Measurements from ENCODE around the gene KAZN.

Gene KAZN

DNA sequence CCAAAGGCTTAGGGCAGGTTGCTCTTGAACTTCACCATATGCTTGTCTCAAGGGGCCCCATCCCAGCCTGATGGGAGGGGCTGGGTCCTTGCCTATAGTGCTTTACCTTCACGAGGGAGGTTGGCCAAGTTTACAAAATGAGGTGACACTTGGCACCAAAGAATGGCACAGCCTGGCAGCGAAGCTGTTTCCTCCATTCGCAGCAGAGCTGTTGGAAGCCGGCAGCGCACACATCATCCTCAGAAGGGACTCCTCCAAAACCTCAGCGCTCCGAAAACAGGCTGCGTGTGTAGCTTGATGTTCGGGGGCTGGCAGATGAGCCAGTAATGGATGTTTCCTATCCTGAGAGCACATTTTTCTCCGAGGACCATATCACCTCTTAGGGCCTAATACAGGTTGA, 116.8 kb downstream of the KAZN start:
- TF ChIP-seq, protein P1, sequence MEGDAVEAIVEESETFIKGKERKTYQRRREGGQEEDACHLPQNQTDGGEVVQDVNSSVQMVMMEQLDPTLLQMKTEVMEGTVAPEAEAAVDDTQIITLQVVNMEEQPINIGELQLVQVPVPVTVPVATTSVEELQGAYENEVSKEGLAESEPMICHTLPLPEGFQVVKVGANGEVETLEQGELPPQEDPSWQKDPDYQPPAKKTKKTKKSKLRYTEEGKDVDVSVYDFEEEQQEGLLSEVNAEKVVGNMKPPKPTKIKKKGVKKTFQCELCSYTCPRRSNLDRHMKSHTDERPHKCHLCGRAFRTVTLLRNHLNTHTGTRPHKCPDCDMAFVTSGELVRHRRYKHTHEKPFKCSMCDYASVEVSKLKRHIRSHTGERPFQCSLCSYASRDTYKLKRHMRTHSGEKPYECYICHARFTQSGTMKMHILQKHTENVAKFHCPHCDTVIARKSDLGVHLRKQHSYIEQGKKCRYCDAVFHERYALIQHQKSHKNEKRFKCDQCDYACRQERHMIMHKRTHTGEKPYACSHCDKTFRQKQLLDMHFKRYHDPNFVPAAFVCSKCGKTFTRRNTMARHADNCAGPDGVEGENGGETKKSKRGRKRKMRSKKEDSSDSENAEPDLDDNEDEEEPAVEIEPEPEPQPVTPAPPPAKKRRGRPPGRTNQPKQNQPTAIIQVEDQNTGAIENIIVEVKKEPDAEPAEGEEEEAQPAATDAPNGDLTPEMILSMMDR (IDR thresholded peaks at IDR 0.05; ENCODE audit: low read length), result no peak
- TF ChIP-seq EZH2 (optimal IDR thresholded peaks at IDR 0.05; ENCODE audit: low read depth, low read length) (no peak), EZH2phosphoT487 (IDR thresholded peaks at IDR 0.05; ENCODE audit: low read length) (no peak)
- Histone ChIP-seq H3K79me2 (ENCODE audit: low read length) (no peaks in the 10 kb centered on the region), H3K9me3 (replicated peaks; ENCODE audit: insufficient read depth, low read length) (no peaks in the 10 kb centered on the region), H3K4me1 (ENCODE audit: low read length) (no peaks in the 10 kb centered on the region), H3K9ac (ENCODE audit: low read length) (no peak overlapping the region), H3K4me3 (ENCODE audit: low read length) (no peak overlapping the region), H3K36me3 (replicated peaks; ENCODE audit: insufficient read depth, low read length) (no peaks in the 10 kb centered on the region), H3K27ac (ENCODE audit: low read length) (no peak overlapping the region), H4K20me1 (ENCODE audit: insufficient read depth, low read length) (no peaks in the 10 kb centered on the region), H3K27me3 (replicated peaks; ENCODE audit: insufficient read depth, low read length) (no peaks in the 10 kb centered on the region), H3K9me2 (replicated peaks; ENCODE audit: insufficient read depth, low read length) (no peaks in the 10 kb centered on the region), H3K4me2 (ENCODE audit: low read depth, low read length) (no peak overlapping the region), H3F3A (ENCODE audit: insufficient read depth, low read length) (no peaks in the 10 kb centered on the region), H2AFZ (ENCODE audit: low read length) (no peak overlapping the region)
- DNase-seq, result no peak

DNA sequence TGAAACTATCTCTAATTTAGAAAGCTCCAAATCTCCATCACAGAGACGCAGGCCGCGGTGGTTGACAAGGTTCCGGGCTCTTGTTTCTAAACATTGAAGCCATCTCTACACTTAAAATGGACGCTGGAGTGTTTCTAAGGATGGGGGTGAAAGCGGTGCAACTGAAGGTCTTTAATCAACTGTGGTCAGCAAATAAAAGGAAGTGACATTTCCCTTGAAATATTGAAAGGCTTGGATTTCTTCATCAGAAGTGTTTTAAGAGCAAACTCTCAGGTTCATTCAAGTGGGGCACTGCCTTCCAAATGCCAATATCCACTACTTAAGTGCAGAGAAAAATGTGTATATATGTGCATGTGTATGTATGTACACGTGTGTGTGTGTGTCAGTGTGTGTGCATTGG, 117.3 kb downstream of the KAZN start:
- Histone ChIP-seq H3K79me2 (ENCODE audit: low read length) (no peaks in the 10 kb centered on the region), H3K9ac (ENCODE audit: low read length) (no peak overlapping the region), H2AFZ (ENCODE audit: low read length) (no peak overlapping the region), H3K27ac (ENCODE audit: low read length) (no peak overlapping the region), H3K4me3 (ENCODE audit: low read length) (no peak overlapping the region), H3K9me3 (replicated peaks; ENCODE audit: insufficient read depth, low read length) (no peaks in the 10 kb centered on the region), H3K27me3 (replicated peaks; ENCODE audit: insufficient read depth, low read length) (no peaks in the 10 kb centered on the region), H3K4me1 (ENCODE audit: low read length) (no peaks in the 10 kb centered on the region), H3K9me2 (replicated peaks; ENCODE audit: insufficient read depth, low read length) (no peaks in the 10 kb centered on the region), H3K36me3 (replicated peaks; ENCODE audit: insufficient read depth, low read length) (no peaks in the 10 kb centered on the region), H3F3A (ENCODE audit: insufficient read depth, low read length) (no peaks in the 10 kb centered on the region), H4K20me1 (ENCODE audit: insufficient read depth, low read length) (no peaks in the 10 kb centered on the region), H3K4me2 (ENCODE audit: low read depth, low read length) (no peak overlapping the region)
- TF ChIP-seq, protein P1 (IDR thresholded peaks at IDR 0.05; ENCODE audit: low read length), result no peak
- DNase-seq, result no peak

DNA sequence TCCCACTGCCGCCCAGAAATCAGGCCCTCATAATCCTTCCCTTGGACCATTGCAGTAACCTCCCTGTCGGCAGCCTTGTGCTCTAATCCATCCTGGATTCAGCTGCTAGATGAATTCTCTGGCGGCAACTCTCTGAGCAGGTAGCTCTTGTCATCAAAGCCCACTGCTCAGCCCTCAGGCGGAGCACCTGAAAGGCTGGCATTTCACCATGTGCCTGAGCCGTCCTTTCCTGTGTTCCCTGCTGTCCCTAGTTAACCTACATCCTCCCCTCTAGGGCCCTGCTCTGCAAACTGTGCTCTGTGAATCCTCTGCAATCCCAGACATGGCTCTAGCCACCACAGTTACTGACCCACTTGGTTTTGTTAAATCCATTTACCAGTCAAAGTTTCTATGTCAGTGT, 118.0 kb downstream of the KAZN start:
- Histone ChIP-seq H3F3A (ENCODE audit: insufficient read depth, low read length) (no peaks in the 10 kb centered on the region), H3K27me3 (replicated peaks; ENCODE audit: insufficient read depth, low read length) (no peaks in the 10 kb centered on the region), H3K9me2 (replicated peaks; ENCODE audit: insufficient read depth, low read length) (no peaks in the 10 kb centered on the region), H3K79me2 (ENCODE audit: low read length) (no peaks in the 10 kb centered on the region), H3K27ac (ENCODE audit: low read length) (no peak overlapping the region), H3K4me1 (ENCODE audit: low read length) (no peaks in the 10 kb centered on the region), H2AFZ (ENCODE audit: low read length) (no peak overlapping the region), H3K4me2 (ENCODE audit: low read depth, low read length) (no peak overlapping the region), H4K20me1 (ENCODE audit: insufficient read depth, low read length) (no peaks in the 10 kb centered on the region), H3K9me3 (replicated peaks; ENCODE audit: insufficient read depth, low read length) (no peaks in the 10 kb centered on the region), H3K9ac (ENCODE audit: low read length) (no peak overlapping the region), H3K36me3 (replicated peaks; ENCODE audit: insufficient read depth, low read length) (no peaks in the 10 kb centered on the region), H3K4me3 (ENCODE audit: low read length) (no peak overlapping the region)
- TF ChIP-seq, protein P1 (IDR thresholded peaks at IDR 0.05; ENCODE audit: low read length), result no peak
- no peak for TF ChIP-seq EZH2 (optimal IDR thresholded peaks at IDR 0.05; ENCODE audit: low read depth, low read length)
- no peak for DNase-seq

DNA sequence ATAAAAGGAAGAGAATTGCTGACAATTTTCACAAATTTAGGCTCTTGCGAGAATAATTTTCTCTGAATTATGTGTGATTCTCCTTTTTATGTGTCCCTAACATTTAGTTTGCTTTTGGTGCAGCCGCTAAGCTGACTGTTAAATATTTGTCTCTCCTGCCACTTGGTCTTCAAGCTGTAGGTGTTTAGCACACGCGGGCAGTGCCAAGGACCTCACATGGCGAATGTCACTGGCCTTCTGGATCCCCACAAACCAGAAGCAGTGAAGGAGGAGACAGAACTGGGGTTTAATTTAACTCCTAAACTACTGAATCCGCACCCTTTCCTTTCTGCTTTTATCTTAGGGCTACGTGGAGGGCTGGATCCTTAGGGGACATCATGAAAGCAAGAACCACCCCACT, 120.0 kb downstream of the KAZN start:
- DNase-seq, result no peak
- H3K4me1 ChIP-seq (ENCODE audit: low read length), result no peaks in the 10 kb centered on the region
- no peak overlapping the region for H3K27ac ChIP-seq (ENCODE audit: low read length)
- H2AFZ ChIP-seq (ENCODE audit: low read length), result no peak overlapping the region
- no peaks in the 10 kb centered on the region for H4K20me1 ChIP-seq (ENCODE audit: insufficient read depth, low read length)
- H3K4me2 ChIP-seq (ENCODE audit: low read depth, low read length), result no peak overlapping the region
- no peak overlapping the region for H3K9ac ChIP-seq (ENCODE audit: low read length)
- H3K9me2 ChIP-seq (replicated peaks; ENCODE audit: insufficient read depth, low read length), result no peaks in the 10 kb centered on the region
- H3K4me3 ChIP-seq (ENCODE audit: low read length), result no peak overlapping the region
- H3K27me3 ChIP-seq (replicated peaks; ENCODE audit: insufficient read depth, low read length), result no peaks in the 10 kb centered on the region
- no peaks in the 10 kb centered on the region for H3K36me3 ChIP-seq (replicated peaks; ENCODE audit: insufficient read depth, low read length)
- H3F3A ChIP-seq (ENCODE audit: insufficient read depth, low read length), result no peaks in the 10 kb centered on the region
- no peaks in the 10 kb centered on the region for H3K79me2 ChIP-seq (ENCODE audit: low read length)
- no peaks in the 10 kb centered on the region for H3K9me3 ChIP-seq (replicated peaks; ENCODE audit: insufficient read depth, low read length)
- TF ChIP-seq EZH2 (optimal IDR thresholded peaks at IDR 0.05; ENCODE audit: low read depth, low read length) (no peak), EZH2phosphoT487 (IDR thresholded peaks at IDR 0.05; ENCODE audit: low read length) (no peak)
- TF ChIP-seq, protein P1 (IDR thresholded peaks at IDR 0.05; ENCODE audit: low read length), result no peak

Data from MM.1S (cell line).